DMS53 treated with DMSO at 0.1 percent for 48 hours (cell line): Measurements from ENCODE around the gene OR6P1.

Source experiments
- DNase-seq: peaks from one replicate; lab custom pipeline; 2025; ENCODE audit not compliant: unreplicated experiment; lab: John Stamatoyannopoulos, UW

The OR6P1 gene

GRCh38 chr1:158520021-158520420 is 50.4 kb downstream of the OR6P1 start:
- no peak for DNase-seq

GRCh38 chr1:158516966-158517365 is 53.4 kb downstream of the OR6P1 start:
- no peak for DNase-seq
